GM12872 (cell line): Measurements from ENCODE around the gene SYT2.

Experiments
- TF ChIP-seq, protein P1 (sequence below): IDR thresholded peaks from 3 replicates; pipeline ENCODE4 v1.5.1; 2011; ENCODE audit warnings: low read depth, mild to moderate bottlenecking, low read length, moderate library complexity; ENCODE audit not compliant: insufficient read depth

SYT2 gene

DNA sequence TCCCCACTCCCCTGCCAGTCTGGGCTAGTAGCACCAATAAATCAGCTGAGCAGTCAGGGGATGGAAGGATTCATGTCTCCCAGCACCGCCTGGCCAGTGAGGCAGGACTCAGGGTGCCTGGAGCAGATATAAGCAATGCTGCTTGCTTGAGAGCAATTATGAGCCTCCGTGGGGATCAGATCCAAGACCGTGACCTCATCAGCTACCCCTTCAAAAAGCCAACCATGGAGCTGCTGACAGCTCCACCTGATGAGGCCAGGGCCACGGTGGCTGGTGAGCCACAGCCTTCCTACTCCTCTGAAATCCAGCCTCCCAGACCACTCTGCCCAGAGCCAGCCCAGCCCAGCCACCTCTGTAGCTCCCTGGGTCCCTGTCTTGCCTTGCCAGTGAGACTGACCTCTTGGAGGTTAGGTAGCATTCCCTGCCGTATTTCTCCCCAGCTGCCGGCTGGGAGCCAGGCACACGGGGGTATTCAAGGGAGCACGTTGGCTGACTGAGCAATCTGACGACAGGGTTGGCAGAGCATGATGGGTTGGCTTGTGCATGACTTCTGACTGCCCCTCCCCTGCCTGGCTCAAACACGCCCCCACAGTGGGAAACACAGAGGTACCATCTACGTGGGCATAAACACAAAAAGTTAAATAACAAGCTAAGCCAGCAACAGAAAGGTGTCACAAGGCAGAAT lies 28.4 kb downstream of the SYT2 start:
- TF ChIP-seq, protein P1, sequence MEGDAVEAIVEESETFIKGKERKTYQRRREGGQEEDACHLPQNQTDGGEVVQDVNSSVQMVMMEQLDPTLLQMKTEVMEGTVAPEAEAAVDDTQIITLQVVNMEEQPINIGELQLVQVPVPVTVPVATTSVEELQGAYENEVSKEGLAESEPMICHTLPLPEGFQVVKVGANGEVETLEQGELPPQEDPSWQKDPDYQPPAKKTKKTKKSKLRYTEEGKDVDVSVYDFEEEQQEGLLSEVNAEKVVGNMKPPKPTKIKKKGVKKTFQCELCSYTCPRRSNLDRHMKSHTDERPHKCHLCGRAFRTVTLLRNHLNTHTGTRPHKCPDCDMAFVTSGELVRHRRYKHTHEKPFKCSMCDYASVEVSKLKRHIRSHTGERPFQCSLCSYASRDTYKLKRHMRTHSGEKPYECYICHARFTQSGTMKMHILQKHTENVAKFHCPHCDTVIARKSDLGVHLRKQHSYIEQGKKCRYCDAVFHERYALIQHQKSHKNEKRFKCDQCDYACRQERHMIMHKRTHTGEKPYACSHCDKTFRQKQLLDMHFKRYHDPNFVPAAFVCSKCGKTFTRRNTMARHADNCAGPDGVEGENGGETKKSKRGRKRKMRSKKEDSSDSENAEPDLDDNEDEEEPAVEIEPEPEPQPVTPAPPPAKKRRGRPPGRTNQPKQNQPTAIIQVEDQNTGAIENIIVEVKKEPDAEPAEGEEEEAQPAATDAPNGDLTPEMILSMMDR, result no peak

DNA sequence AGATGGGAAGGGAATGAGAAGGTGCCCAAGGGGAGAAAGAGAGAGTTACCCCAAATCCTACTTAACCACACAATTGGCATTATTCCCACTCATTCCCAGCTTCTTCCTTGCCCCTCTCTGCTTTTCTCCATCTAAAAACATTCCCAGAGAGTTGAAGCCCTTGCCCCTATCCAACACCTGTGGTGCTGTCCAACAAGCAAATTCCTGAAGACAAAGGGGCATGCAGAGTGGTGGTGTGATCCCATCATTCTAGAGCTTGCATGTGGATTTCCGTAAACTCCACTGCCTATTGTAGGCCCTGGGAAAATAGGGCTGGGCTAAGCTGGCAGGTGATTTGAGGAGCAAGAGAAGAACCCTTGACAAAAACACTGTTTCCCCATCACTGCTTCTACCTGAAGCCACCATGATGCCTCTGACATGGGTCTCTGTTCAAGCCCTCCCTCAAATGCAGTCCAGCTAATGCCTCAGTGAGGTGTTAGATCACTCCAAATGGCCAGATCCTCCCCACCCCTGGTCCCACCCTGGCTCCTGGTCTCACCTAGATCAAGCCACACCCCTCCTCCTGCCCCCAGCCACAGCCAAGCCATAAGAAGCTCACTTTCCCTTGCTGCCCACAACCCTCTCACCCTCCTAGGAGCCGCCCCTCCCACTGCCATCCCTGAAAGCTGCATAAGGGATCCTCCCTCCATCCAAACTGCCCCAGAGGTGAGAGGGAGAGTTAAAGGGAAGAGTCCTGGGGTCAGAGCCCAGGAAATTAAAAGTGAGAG lies 29.5 kb downstream of the SYT2 start:
- TF ChIP-seq, protein P1, result no peak

DNA sequence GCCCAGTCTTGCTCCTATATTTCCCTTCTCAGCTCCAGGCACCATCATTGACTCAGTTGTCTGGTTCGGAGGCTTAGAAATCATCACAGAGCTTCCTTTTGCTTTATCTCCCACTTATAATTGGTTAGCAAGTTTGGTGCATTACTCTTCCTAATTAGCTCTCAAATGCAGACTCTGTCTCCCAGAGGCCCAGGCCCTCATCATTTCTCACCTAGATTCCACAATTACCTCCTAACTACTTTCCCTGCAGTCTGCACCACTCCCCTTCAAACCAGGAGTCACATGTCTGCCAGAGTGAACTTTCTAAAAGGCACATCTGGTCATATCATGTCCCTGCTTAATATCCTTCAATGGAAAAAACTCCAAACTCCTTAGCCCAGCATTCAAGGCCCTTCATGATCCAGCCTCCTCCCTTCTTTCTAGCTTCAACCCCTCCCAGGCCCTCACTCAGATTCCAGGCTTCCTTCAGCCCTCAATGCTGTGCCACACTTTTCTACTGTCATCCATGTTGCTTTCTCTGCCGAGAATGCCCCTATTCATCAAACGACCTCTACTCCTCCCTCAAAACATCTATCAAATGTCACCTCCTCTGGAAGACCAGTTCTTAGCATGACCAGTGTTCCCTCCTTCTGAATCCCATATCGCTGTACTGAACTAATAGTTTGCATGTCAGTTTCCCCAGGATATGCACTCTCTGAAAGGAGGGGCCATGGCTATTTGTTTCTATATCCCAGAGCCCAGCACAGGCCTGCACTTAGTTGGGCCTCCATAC lies 30.7 kb downstream of the SYT2 start:
- TF ChIP-seq, protein P1, result no peak

DNA sequence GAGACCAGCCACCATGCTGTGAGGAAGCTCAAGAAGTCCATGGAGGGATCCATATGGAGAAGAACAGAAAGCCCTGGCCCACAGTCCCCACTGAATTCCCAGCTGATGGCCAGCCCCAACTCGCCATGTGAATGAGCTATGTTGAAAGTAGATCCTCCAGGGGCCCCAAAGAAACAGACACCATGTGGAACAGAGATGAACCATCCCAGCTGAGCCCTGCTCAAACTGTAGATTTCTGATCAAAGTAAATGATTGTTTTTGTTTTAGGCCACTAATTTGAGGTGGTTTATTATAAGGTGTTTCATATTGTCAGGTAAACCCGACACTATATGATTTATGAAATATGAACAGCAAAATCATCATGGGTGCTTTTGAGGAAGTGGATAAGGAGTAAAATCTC lies 32.8 kb downstream of the SYT2 start:
- TF ChIP-seq, protein P1, result no peak

DNA sequence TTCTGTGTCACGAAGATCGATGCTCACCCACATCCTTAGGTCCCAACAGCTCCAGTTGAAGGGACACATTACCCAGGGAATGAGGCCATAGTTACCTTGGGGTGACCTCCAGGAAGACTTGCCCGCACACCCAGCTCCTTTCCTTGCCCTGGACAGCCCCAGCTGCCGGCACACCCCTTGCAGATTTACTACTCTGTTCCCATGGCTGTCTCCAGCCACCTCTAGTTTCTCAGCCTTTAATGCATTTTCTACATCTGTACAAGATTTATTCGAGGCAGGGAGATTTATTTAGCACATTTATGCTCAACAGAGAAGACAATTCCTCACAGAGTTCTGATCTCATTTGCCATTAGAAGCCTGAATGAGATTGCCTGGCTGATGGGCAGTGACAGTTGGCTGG lies 36.7 kb downstream of the SYT2 start:
- TF ChIP-seq, protein P1, result no peak

DNA sequence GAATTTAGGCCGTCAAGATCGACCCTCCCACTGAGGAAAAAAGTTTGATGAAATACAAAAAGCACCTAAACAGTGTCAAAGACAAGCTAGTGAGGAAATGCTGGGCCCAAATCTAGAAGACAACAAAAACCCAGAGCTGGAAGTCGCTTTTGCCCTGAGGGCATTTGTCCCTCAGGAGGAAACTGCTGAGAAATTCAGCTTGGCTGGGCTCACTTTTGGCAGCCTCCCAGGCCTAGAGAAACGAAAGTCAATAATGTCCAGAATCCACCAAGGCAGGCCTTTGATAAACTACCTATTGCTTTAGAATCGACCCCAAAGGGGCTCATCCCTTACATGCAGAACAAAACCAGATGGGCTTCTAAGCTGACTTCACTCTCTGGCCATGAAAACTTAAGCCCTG lies 38.9 kb downstream of the SYT2 start:
- TF ChIP-seq, protein P1, result no peak

DNA sequence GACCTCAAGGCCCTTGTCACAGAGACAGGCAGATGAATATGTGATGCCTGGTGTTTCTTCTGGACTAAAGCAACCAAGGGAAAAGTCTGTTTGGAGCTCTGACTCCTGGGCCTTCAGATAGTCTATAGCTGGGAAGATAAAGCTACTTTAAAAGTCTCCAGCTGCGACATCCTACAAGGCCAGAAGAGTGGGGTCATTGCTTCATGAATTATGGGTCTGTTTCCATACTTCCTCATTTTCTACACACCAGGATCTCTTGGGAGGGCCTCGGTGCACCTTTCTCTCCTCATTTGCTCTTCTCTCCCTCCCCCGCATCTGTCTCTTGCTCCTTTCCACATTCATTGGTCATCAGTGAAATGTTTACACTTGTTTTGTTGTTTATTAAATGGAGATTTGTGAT lies 44.8 kb downstream of the SYT2 start:
- TF ChIP-seq, protein P1, result no peak
